ENCODE data around the gene LSAMP.

Gene LSAMP

DNA sequence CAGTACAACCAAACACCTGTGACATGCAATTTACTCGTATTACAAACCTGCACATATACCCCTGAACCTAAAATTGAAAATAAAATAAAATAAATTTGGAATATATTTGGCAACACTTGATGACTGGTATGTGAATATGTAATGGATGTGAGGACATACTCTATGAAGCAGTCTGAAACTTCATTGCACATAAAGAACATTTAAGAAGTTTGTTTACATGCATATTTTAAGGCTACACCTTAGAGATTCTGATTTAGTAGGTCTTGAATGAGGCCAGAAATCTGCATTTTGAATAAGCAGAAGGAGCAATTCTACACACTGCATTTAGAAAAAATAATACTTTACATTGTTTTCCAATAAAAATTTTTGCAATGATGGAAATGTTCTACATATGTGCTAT lies 284.7 kb downstream of the LSAMP start:
- no peaks in the 10 kb centered on the region for H3K4me1 Mint-ChIP-seq
- no peaks in the 10 kb centered on the region for H3K9me3 Mint-ChIP-seq
- H3K27me3 Mint-ChIP-seq: no peaks in the 10 kb centered on the region
- H3K4me3 Mint-ChIP-seq: no peak overlapping the region
- H3K36me3 Mint-ChIP-seq: no peaks in the 10 kb centered on the region
- no peak overlapping the region for H3K27ac Mint-ChIP-seq

DNA sequence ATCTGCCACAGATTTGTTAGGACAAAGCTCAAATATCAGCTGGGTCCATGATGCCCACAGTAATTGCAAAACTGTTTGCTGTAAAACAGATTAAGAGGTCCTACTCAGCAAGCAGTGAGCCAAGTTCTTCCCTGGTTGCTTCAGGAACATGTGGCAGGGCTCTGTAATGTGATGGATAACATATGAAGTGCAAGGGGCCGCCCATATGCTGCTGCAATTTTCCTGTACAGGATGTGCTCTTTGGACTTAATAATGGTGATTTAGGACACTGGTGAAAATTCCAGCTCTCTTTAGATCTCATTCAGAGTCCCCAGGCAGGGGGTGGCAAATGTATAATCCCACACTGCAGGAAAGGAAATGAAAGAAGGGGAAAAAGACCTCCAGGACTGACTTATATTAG lies 289.4 kb downstream of the LSAMP start:
- Mint-ChIP-seq H3K4me1 (no peaks in the 10 kb centered on the region), H3K27ac (no peak overlapping the region), H3K36me3 (no peaks in the 10 kb centered on the region), H3K9me3 (no peaks in the 10 kb centered on the region), H3K4me3 (no peak overlapping the region), H3K27me3 (no peaks in the 10 kb centered on the region)

DNA sequence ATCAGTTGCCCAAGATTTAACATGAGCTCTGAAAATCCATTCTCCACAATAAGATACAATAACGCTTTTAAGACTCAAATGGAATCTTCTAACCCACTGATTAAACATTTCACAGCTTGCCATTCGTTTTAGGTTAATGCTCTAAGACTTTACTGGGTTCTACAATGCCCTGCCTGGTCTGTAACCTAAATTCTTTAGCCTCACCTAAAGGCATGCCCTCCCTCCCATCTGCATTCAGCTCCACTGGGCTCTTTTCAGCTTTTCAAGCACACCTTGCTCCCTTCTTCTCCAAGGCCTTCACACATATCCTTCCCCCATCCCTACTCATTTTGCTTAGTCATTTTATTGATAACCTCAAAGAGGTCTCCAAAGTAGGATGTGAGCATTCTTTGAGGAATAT lies 290.9 kb downstream of the LSAMP start:
- Mint-ChIP-seq H3K9me3 (no peaks in the 10 kb centered on the region), H3K4me1 (no peaks in the 10 kb centered on the region), H3K4me3 (no peak overlapping the region), H3K36me3 (no peaks in the 10 kb centered on the region), H3K27ac (no peak overlapping the region), H3K27me3 (no peaks in the 10 kb centered on the region)

DNA sequence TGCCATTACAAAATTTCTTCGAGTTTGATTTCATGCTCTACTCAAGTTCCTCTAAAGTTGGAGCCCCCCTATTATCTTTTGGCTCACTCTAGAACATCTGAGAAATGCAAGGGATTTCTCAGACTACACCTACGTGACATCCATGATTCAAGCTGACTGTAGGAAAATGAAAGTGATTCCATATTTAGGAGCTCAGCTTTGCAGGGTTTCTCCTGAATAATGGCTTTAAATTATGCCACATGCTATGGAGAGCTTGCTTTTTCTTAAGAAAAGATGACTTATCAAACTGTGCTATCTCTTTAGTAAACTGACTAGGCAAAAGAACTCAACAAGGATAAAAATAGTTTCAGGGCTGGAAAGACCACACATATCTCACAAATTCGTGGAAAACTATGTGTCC lies 292.1 kb downstream of the LSAMP start:
- Mint-ChIP-seq H3K4me3 (no peak overlapping the region), H3K4me1 (no peaks in the 10 kb centered on the region), H3K9me3 (no peaks in the 10 kb centered on the region), H3K36me3 (no peaks in the 10 kb centered on the region), H3K27me3 (no peaks in the 10 kb centered on the region), H3K27ac (no peak overlapping the region)

DNA sequence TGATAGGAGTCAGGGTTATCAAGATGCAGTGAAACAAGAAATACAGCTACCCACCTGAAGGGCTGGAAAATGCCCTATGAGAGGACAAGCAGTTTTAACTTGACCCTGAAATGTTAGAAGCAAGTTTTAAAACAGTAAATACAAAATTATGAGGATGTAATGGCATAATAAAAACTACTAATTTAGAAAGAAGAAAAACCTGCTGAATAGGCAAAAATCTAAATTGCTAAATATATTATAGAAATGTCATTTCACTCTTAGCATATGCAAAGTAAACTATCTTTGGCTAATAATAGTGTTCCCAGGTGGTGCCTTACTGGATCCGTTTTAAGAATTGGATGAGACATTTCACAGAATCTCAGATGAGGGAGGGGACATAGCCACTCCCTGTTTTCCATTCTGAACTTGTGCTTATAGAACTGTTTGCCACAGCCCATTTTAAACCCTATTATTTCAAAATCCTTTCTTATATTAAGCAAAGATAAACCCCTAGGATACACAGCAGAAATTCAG lies 294.6 kb downstream of the LSAMP start:
- peaks cover 9% of the 10 kb centered on the region for H3K9me3 Mint-ChIP-seq
- no peaks in the 10 kb centered on the region for H3K36me3 Mint-ChIP-seq
- no peaks in the 10 kb centered on the region for H3K4me1 Mint-ChIP-seq
- H3K4me3 Mint-ChIP-seq: no peak overlapping the region
- H3K27ac Mint-ChIP-seq: no peak overlapping the region
- H3K27me3 Mint-ChIP-seq: no peaks in the 10 kb centered on the region

DNA sequence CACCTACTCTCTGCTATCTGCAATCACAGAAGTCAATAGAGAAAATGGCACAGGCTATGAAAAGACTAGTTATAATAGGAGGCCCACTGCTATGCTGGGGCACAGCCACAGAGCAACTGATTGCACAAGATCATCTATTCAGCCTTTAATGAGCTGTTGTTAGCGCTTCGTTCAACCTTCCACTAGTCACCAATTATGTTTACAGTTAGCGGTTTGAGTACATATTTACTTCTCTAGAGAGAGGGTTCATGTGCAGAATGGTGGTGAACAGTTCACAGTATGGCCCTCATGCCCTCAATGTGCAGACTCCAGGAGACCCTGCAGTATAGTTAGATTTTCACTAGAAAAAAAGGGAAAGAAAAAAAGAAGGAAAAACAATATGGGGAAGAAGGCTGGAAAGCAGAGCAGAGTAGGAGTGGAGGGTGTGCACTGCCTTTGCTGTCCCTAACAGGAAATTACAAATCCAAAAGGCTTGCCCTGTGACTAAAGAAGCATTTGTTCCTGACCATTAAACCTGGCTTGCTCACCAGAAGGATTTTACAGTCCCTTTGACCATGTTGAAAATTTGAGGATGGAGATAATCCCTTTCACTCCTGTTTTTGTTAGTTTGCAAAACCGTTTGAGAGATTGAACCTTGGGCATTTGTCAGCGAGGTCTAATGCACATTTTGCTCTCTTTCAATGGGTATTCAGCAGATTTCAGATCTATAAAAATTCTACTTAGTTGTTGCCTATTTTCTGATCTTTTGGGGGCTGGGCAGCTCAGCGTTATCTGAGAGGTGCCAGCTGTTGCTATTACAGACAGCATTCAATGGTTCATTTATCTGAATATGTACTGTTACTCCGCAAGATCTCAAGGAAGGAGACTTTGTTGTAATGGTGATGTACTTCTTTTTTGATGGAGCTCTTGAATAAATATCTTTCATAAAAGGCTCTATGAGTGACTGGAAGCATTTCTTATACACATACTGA lies 296.1 kb downstream of the LSAMP start:
- H3K27ac Mint-ChIP-seq: no peak overlapping the region
- H3K4me3 Mint-ChIP-seq: no peak overlapping the region
- H3K4me1 Mint-ChIP-seq: no peaks in the 10 kb centered on the region

DNA sequence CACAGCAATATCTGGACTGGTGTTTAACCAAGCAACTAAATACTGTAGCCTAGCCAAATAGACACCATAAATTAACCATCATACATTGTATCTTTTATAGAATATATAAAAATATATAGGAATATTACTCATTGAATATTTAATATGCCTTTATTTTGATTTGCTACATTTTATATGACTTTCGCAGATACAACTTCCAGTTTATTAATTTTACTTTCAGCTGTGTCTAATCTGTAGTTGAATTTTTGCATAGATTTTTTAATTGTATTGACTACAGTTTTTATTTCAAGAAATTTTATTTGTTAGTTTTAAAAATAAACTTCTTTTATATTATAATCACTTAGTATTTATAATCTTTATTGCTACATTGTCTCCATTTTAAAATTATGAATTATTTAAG lies 299.7 kb downstream of the LSAMP start:
- H3K9me3 Mint-ChIP-seq: peaks cover 14% of the 10 kb centered on the region
- H3K36me3 Mint-ChIP-seq: no peaks in the 10 kb centered on the region
- H3K4me3 Mint-ChIP-seq: no peak overlapping the region
- no peak overlapping the region for H3K27ac Mint-ChIP-seq
- no peaks in the 10 kb centered on the region for H3K27me3 Mint-ChIP-seq
- H3K4me1 Mint-ChIP-seq: no peaks in the 10 kb centered on the region

More for the DNA sequence above, 296.1 kb downstream of the LSAMP start:
- H3K9me3 Mint-ChIP-seq: peaks cover 14% of the 10 kb centered on the region
- H3K36me3 Mint-ChIP-seq: no peaks in the 10 kb centered on the region
- H3K27me3 Mint-ChIP-seq: no peaks in the 10 kb centered on the region

DNA sequence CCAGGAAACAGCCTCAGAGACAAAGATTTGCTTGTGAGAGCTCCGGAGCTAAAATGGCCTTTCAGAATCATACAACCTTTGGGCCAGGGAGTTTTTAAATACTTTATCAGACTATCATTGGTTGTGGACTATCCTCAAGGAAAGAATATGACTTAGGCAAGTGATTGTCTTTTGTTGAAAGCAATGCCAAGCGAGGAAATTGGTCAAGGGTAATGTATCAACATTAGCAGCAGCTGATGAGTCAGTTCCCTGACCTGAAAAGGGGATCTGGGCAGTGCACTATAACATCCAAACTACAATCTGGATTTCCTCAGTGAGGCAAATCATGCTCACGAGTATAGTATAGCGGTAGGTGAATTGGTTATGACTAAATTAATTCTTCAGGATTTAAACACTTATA lies 303.6 kb downstream of the LSAMP start:
- Mint-ChIP-seq H3K36me3 (no peaks in the 10 kb centered on the region), H3K4me1 (no peaks in the 10 kb centered on the region), H3K27ac (no peak overlapping the region), H3K9me3 (peaks cover 14% of the 10 kb centered on the region), H3K27me3 (no peaks in the 10 kb centered on the region), H3K4me3 (no peak overlapping the region)

DNA sequence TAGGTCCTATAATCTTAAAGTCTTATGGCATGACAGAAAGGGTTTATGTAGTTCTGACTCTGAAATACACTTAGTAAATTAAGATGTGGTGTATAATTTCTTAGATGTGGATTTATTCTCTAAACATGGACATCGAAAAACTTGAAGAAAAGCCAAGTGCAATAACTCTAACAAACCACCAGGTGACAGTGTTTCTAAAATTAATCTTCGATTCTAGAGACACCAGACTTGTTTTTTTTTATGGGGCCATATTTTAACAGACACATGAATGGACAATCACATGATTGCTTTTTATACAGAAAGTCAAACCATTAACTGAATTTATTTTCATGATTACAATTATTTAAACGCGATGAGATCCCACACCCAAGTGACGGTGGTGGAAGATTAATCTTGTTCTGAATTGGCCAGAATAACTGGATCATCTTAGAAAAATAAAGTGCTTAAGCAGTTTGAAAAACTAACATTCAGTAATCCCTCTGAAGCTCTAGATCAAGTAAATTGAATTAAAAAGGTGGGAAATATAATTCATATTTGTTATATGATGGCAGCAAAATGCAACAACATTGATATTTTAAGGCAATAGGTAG lies 305.1 kb downstream of the LSAMP start:
- peaks cover 4% of the 10 kb centered on the region for H3K9me3 Mint-ChIP-seq
- no peak overlapping the region for H3K27ac Mint-ChIP-seq
- H3K4me1 Mint-ChIP-seq: no peaks in the 10 kb centered on the region
- H3K4me3 Mint-ChIP-seq: no peak overlapping the region
- H3K36me3 Mint-ChIP-seq: no peaks in the 10 kb centered on the region
- no peaks in the 10 kb centered on the region for H3K27me3 Mint-ChIP-seq

DNA sequence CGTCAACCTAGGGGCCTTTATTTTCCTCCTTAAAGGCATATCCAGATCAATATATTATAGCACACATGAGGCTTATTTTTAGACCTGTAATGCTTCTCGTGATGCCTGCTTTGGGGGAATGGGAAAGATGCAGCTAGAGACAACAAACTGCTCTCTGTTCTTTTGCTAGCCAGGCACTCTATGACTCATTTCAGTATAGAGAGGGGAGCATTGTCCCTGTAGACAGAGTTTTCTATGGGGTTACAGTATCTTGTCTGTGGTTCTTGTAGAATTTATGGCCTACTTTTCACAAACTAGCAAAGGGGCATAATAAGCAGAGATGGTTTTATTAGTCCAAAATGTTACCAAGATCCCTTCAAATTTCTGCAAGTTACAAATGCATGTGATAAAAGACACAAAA lies 305.6 kb downstream of the LSAMP start:
- Mint-ChIP-seq H3K9me3 (no peaks in the 10 kb centered on the region), H3K27me3 (no peaks in the 10 kb centered on the region), H3K36me3 (no peaks in the 10 kb centered on the region), H3K4me1 (no peaks in the 10 kb centered on the region), H3K27ac (no peak overlapping the region), H3K4me3 (no peak overlapping the region)

DNA sequence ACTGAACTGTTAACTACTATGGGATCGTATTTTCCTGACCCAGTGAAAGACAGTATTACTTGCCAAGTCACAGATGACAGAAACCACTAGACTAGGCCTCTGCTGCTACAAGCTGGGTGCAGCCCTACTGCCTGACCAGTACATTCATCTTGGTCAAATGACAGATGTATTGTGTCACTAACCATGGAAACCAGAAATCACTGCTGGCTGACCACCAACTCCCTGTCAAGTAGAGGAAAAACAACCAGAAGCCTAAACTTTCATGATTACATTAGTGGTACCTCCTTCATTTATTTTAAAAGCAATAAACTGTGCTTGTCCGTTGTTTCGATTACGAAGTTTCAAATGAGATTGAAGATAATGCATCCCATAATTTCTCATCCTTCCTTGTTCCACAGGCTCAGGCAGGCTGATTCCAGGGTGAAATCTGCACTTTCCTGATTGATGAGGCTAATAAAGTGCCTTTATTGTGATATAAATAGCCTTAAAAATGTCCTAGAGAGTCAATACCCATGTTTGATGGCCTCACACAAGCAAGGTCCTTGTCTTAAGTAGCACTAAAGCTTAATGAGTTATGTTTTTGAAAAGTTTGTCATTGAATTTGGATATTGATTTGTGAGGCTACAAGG lies 309.7 kb downstream of the LSAMP start:
- no peaks in the 10 kb centered on the region for H3K9me3 Mint-ChIP-seq
- H3K27me3 Mint-ChIP-seq: no peaks in the 10 kb centered on the region
- H3K27ac Mint-ChIP-seq: no peak overlapping the region
- no peak overlapping the region for H3K4me3 Mint-ChIP-seq
- H3K36me3 Mint-ChIP-seq: no peaks in the 10 kb centered on the region
- H3K4me1 Mint-ChIP-seq: no peaks in the 10 kb centered on the region

DNA sequence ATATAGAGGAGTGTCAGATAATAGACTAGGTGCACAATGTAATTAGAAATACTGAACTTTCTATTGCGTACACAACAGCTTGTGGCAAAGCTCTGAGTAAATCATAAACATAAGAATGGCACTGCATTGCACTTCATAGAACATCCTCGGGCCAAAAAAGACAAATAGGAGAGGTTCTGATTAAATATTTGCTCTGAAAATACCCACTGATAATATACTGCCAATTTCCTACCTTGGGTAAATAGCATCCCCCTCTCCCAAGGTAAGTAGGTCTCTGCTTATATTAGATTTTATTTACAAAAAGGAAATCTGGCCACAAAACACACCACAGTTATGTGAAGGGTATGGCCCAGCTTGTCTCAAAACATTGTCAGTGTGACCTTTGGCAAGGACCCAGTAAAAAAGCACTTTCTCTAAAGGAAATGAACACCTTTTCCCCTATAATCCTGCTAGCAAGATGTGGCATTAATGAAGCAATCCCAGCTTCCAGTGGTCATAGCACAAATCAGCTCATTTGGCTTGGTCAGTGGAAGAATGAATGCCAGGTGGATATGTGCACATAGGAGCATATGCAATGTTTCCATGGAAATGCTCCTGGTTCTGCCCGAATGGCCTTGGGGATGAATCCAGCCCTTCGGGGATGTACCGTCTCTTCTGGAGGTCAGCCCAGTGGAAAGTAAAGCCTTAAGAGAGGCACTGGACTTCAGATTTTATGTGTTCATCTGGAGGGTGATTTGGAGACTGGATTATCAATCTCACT lies 315.9 kb downstream of the LSAMP start:
- no peak overlapping the region for H3K4me3 Mint-ChIP-seq
- H3K9me3 Mint-ChIP-seq: no peaks in the 10 kb centered on the region
- no peaks in the 10 kb centered on the region for H3K4me1 Mint-ChIP-seq
- H3K36me3 Mint-ChIP-seq: no peaks in the 10 kb centered on the region
- H3K27me3 Mint-ChIP-seq: no peaks in the 10 kb centered on the region
- no peak overlapping the region for H3K27ac Mint-ChIP-seq

DNA sequence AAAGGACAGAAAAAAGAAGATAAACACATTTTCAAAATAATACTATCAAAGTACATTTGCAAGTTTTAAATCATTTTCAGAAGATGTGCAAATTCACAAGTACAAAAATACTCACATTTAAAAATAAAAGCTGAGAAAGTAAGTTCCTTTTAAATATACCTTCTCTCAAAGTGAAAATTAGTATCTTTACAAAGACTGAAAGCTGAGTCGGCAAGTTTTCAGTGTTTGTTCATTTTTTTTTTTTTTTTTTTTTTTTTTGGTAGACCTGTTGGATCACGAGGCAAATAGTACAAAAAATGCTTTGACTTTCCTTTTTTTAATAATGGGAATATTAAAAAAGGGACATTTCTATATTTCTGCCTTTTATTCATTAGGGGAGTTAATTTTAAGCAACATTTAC lies 317.8 kb downstream of the LSAMP start:
- Mint-ChIP-seq H3K4me1 (no peaks in the 10 kb centered on the region), H3K27ac (no peak overlapping the region), H3K36me3 (no peaks in the 10 kb centered on the region), H3K27me3 (no peaks in the 10 kb centered on the region), H3K9me3 (no peaks in the 10 kb centered on the region), H3K4me3 (no peak overlapping the region)

DNA sequence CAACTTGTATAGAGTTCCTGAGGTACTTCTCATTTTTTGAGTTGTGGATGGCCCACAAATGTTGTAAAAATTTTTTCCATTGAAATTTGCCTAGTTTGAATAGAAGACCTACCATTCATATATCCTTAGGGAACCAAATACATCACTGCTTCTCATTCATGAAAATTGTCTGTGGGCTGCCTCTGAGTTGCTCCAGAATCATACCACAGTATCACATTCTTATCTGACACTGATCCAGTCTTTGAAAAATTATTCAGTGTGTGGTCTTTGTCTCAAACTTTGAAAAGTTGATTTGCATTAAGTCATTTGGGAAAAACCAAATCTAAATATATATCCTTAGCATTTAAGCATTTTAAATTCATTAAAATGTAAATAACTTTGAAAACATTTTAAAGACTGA lies 321.1 kb downstream of the LSAMP start:
- H3K9me3 Mint-ChIP-seq: no peaks in the 10 kb centered on the region
- no peak overlapping the region for H3K27ac Mint-ChIP-seq
- H3K36me3 Mint-ChIP-seq: no peaks in the 10 kb centered on the region
- no peaks in the 10 kb centered on the region for H3K4me1 Mint-ChIP-seq
- H3K27me3 Mint-ChIP-seq: no peaks in the 10 kb centered on the region
- no peak overlapping the region for H3K4me3 Mint-ChIP-seq

DNA sequence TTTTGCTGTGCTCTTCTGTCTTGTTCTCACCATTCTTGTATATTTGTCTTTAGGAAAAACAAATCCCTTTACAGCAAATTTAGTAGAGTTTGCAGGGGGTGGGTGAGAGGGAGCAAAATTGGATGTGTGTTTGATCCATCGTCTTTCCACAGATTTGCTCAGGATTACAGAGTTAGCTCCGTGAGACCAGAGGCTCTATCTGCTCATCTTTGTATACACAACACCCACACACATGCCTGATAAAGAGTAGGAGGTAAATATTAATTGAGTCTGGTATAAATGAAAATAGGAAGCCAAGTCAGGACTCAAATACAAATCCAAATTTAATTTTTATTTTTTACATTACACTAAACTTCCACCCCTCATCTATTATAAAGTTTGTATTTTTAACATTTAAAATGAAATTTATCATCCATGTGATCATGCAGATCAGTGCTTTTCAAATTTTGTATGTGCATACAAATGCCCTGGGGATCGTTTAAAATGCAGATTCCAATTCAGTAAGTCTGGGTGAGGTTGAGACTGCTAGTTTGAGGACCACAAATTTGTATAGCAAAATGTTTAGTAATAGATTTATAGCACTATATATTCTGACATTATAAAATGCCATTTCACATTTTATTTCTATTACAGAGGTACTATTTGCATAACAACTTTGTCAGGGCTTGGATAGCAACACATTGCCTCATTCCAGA lies 326.7 kb downstream of the LSAMP start:
- Mint-ChIP-seq H3K4me3 (no peak overlapping the region), H3K4me1 (no peaks in the 10 kb centered on the region), H3K36me3 (no peaks in the 10 kb centered on the region), H3K27ac (no peak overlapping the region), H3K27me3 (no peaks in the 10 kb centered on the region), H3K9me3 (peaks cover 4% of the 10 kb centered on the region)
